Hepatocyte (in vitro differentiated cells): ENCODE results near the gene SPPL2C.

Experiments used
- EZH2 ChIP-seq: fragments of 200-600 bp; sonication (generic); IDR thresholded peaks from 2 replicates; pipeline ENCODE4 v1.6.1; 2016; ENCODE audit warnings: antibody characterized with exemption, mild to moderate bottlenecking, borderline replicate concordance
- EZH2phosphoT487 ChIP-seq: fragments of 200-600 bp; sonication (generic); IDR thresholded peaks from one replicate; pipeline ENCODE4 v1.6.1; 2018; ENCODE audit warnings: antibody characterized with exemption, mild to moderate bottlenecking, low read depth, moderate library complexity; ENCODE audit not compliant: unreplicated experiment, severe bottlenecking
- TF ChIP-seq, protein P1 (sequence below): fragments of 200-600 bp; sonication (generic); IDR thresholded peaks from 2 replicates; pipeline ENCODE4 v1.5.1; 2016; ENCODE audit warnings: antibody characterized with exemption, mild to moderate bottlenecking; ENCODE audit not compliant: poor library complexity

GRCh38 chr17:45824475-45824874 is 20.2 kb upstream of the SPPL2C start:
- TF ChIP-seq, protein P1, sequence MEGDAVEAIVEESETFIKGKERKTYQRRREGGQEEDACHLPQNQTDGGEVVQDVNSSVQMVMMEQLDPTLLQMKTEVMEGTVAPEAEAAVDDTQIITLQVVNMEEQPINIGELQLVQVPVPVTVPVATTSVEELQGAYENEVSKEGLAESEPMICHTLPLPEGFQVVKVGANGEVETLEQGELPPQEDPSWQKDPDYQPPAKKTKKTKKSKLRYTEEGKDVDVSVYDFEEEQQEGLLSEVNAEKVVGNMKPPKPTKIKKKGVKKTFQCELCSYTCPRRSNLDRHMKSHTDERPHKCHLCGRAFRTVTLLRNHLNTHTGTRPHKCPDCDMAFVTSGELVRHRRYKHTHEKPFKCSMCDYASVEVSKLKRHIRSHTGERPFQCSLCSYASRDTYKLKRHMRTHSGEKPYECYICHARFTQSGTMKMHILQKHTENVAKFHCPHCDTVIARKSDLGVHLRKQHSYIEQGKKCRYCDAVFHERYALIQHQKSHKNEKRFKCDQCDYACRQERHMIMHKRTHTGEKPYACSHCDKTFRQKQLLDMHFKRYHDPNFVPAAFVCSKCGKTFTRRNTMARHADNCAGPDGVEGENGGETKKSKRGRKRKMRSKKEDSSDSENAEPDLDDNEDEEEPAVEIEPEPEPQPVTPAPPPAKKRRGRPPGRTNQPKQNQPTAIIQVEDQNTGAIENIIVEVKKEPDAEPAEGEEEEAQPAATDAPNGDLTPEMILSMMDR = no peak
- TF ChIP-seq EZH2 (no peak), EZH2phosphoT487 (no peak)
